SW480 (cell line): ENCODE results near the gene MYBPHL.

Experiments
- DNase-seq: peaks from one replicate; pipeline ENCODE4 v3.0.0-alpha.2; 2016; ENCODE audit warnings: low spot score

The MYBPHL gene

DNA sequence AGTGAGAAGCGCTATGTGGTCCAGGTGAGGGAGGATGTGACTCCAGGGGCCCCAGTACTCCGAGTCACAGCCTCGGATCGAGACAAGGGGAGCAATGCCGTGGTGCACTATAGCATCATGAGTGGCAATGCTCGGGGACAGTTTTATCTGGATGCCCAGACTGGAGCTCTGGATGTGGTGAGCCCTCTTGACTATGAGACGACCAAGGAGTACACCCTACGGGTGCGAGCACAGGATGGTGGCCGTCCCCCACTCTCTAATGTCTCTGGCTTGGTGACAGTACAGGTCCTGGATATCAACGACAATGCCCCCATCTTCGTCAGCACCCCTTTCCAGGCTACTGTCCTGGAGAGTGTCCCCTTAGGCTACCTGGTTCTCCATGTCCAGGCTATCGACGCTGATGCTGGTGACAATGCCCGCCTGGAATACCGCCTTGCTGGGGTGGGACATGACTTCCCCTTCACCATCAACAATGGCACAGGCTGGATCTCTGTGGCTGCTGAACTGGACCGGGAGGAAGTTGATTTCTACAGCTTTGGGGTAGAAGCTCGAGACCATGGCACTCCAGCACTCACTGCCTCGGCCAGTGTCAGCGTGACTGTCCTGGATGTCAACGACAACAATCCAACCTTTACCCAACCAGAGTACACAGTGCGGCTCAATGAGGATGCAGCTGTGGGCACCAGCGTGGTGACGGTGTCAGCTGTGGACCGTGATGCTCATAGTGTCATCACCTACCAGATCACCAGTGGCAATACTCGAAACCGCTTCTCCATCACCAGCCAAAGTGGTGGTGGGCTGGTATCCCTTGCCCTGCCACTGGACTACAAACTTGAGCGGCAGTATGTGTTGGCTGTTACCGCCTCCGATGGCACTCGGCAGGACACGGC is 55.3 kb downstream of the MYBPHL start:
- DNase-seq = no peak

DNA sequence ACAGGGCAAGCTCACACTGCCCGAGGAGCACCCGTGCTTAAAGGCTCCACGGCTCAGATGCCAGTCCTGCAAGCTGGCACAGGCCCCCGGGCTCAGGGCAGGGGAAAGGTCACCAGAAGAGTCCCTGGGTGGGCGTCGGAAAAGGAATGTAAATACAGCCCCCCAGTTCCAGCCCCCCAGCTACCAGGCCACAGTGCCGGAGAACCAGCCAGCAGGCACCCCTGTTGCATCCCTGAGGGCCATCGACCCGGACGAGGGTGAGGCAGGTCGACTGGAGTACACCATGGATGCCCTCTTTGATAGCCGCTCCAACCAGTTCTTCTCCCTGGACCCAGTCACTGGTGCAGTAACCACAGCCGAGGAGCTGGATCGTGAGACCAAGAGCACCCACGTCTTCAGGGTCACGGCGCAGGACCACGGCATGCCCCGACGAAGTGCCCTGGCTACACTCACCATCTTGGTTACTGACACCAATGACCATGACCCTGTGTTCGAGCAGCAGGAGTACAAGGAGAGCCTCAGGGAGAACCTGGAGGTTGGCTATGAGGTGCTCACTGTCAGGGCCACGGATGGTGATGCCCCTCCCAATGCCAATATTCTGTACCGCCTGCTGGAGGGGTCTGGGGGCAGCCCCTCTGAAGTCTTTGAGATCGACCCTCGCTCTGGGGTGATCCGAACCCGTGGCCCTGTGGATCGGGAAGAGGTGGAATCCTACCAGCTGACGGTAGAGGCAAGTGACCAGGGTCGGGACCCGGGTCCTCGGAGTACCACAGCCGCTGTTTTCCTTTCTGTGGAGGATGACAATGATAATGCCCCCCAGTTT is 56.1 kb downstream of the MYBPHL start:
- no peak for DNase-seq

DNA sequence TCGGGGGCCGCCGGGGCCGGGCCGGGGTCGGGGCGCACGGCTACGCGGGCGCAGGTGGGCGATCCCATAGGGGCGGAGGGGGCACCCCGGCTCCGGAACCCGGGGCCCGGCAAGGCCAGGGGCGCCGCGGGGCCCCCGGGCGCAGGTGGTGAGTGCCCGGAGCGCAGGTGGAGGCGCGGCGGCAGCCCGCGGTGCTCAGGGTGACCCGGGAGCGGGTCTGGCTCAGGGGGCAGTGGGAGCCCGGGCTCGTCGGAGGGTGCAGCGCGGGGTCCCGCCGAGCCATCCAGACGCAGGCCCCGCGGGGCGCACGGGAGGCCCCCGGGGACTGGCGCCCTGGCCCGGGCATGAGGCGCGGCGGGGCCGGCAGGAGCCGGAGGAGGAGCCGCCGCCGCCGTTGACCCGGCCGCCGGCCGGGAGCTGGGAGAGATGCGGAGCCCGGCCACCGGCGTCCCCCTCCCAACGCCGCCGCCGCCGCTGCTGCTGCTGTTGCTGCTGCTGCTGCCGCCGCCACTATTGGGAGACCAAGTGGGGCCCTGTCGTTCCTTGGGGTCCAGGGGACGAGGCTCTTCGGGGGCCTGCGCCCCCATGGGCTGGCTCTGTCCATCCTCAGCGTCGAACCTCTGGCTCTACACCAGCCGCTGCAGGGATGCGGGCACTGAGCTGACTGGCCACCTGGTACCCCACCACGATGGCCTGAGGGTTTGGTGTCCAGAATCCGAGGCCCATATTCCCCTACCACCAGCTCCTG is 57.0 kb downstream of the MYBPHL start:
- DNase-seq = no peak

DNA sequence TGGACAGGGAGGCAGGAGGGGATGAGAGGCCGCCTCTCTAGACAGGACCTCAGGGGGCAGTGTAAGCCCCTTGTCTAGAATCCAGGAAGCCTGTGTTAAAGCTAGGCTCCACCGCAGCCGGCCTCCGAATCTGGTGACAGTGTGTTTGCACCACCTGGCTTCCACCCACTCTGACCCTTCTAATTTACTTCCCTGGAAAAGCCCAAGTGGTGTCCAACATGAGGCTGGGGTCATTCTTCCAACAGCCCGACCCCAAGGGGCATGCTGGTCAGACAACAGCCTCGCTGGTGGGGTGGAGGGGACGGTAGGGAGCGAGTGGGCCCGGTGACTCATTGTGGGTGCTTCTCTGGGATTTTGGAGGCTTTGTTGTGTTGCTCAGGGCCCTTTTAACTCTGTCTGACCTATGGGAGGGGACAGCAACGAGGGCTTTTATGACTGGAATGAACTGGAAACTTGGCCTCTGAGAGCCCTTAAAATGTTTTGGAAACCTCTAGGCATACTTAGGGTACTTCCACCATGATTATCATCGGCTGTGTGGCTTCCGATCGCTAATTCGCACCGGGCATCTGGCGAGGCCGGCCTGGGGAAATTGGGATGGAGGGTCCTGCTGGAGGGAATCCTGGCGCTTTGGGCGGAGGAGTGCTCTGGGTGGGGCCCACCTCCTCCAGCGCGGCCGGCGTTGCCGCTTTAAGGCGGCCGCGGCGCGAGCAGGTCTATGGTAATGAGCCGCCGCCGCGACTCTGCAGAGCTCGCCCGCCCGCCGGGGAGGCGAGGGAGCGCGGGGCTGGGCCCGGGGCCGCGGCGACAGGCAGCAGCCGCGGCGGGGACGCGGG is 57.8 kb downstream of the MYBPHL start, which contains the start of gene CELSR2:
Gene CELSR2, plus strand, starts transcription at position 743 of the 833 bp plus-strand sequence. CDS start 541 bp downstream, outside the sequence.
- peak; percentile 75 for DNase-seq

DNA sequence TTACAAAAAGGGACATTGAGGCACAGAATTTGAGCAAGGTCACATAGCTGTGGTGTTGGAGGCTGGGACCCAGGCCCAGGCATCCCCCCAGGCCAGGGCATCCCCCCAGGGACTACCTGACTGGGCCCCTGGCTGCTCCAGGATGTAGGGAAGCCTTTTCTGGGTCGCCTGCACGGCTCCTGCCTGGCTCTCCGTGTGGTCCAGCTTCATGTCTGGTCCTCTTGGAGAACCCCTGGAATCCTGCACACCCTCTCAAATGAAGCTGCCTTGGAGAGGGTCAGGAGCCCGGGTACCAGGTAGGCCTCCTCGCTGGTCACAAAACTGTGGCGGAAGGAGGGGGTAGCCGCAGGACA is 58.4 kb downstream of the MYBPHL start:
- no peak for DNase-seq

DNA sequence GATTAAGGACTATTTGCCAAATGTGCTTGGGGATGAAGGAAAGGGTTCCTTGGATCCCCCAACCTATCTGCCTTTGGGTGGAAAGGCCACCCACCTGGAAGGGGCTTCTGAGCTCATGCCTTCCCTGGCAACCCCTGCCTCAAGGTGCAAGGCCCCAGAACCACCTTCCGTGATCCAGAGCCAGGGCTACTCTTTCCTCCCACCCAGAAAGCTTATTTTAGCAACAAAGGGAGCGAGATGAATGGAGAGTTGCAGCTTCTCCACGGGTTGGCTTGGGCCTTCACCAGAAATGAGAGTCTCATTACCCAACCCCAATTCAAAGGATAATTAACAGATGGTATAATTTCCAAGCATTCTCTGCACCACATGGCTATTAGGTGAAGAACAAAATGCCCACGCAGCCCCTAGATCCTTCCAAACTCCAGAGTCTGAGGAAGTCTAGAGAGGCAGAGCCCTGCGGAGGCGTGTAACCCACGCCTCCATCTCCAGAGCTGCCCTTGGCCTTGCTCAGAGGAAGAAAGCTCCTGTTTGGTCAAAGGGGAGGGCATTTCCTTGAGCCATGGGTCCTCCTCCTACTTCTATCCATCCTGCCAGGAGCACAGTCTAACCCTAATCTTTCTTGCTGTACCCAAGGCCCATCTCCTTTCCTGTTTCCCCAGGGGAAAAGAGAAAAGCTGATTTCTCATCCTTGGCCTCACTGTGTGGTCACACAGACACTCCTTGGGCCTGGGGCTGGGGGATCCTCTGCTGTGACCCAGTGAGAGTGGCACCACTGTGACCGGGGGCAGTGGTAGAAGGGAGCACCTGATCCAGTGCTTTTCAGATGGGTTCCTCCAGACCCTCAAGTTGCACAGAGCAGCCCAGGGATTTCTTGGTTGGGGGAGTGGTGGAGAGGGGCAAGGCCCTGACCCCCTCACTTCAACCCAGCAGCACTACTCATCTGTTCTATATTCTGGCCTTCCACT is 59.1 kb downstream of the MYBPHL start:
- DNase-seq = no peak

DNA sequence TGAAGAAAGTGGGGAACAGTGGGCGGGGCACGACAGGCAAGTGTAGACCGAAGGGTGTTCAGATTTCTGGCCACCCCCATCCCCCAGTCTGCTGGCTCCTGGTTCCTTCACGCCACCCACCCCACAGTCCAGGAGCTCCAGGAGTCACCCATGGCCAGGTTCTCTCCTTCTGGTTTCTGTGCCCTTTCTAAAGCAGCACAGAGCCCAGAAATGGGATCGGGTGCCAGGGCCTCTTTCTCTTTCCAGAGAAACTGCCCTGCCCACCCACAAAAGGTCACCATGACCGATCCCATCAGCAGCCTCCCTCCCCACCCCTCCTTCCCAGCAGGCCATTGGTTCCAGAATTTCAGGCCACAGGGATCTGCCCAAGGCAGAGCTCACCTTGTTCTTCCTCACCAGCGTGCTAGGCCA is 60.7 kb downstream of the MYBPHL start:
- no peak for DNase-seq

DNA sequence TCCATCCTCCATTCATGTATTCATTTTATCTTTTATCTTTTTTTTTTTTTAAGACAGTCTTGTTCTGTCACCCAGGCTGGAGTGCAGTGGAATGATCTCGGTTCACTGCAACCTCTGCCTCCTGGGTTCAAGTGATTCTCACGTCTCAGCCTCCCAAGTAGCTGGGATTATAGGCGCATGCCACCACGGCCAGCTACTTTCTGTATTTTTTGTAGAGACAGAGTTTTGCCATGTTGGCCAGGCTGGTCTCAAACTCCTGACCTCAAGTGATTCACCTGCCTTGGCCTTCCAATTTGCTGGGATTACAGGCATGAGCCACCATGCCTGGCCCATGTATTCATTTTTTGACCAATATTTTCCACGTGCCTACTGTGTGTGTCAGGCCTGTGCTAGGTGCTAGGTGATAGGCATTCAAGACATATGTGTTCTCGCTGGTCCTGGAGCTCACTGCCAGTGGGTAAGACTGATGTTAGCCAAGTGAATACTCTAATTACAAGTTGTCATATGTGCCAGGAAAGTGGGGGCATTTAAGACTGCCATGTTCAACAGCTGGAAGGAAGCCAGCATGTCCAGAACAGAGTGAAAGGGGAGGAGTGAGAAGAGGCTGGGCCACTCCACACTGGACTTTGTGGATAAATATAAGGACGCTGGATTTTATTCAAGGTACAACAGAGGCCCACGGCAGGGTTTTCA is 62.8 kb downstream of the MYBPHL start:
- DNase-seq = no peak

DNA sequence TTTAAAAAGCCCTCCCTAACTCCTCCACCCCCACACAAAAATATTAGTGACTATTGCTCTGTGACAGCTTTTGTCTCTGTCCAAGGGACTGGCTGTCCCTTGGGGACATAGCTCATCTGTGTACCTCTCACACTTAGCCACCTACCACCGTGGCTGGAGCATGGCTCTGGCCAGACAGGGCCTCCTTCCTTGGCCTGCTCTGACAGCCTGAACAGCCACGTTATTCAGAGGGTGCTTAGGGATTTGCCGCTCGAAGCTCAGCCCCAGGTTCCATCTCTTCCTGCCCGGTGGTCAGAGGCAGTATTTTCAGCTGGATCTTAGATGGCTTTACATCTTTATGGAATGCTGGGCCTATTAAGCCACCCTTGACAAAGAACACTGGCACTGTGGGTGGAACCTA is 63.6 kb downstream of the MYBPHL start:
- DNase-seq = no peak

DNA sequence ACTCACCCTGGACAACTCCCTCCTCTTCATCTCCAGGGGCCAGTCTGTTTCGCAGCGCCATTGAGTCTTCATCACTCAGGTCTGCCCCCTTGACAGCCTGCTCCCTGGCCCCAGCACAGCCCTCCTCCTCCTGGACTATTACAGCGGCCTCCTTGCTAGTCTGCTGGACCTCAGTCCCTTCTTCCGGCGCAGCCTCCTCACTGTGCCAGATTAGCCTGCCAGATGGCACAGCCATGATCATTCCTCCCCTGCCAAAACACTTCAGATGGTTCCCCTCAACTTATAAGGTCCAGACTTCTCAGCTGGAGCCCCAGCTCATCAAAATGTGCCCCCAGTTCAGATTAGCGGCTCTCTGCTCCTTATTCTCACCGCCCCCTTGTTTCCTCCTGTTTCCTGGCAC is 64.4 kb downstream of the MYBPHL start:
- no peak for DNase-seq
